IPS-15b (cell line): ENCODE results near the gene TBCD.

ENCODE experiments used
- H3K27me3 ChIP-seq: one replicate; pipeline ENCODE4 v1.6.1; 2013; ENCODE audit warnings: low read length; ENCODE audit not compliant: control insufficient read depth, insufficient read depth
- H3K36me3 ChIP-seq: one replicate; pipeline ENCODE4 v1.6.1; 2013; ENCODE audit warnings: low read length; ENCODE audit not compliant: control insufficient read depth, insufficient read depth
- H3K4me1 ChIP-seq: one replicate; pipeline ENCODE4 v1.6.1; 2013; ENCODE audit warnings: mild to moderate bottlenecking, low read length; ENCODE audit not compliant: control insufficient read depth, insufficient read depth
- H3K4me3 ChIP-seq: one replicate; pipeline ENCODE4 v1.5.1; 2013; ENCODE audit warnings: low read depth, low read length
- H3K9ac ChIP-seq: one replicate; pipeline ENCODE4 v1.6.1; 2013; ENCODE audit warnings: low read depth, mild to moderate bottlenecking, low read length
- H3K9me3 ChIP-seq: one replicate; pipeline ENCODE4 v1.6.1; 2013; ENCODE audit warnings: mild to moderate bottlenecking, low read length; ENCODE audit not compliant: control insufficient read depth, insufficient read depth

Gene TBCD

GRCh38 chr17:82887255-82888164, 135.6 kb downstream of the TBCD start:
- Histone ChIP-seq H3K27me3 (no peaks in the 10 kb centered on the region), H3K4me3 (no peak overlapping the region), H3K9me3 (no peaks in the 10 kb centered on the region), H3K9ac (no peak overlapping the region), H3K4me1 (no peaks in the 10 kb centered on the region), H3K36me3 (peaks cover 28% of the 10 kb centered on the region)

GRCh38 chr17:82888583-82889495, 137.0 kb downstream of the TBCD start:
- no peak overlapping the region for H3K9ac ChIP-seq
- no peaks in the 10 kb centered on the region for H3K9me3 ChIP-seq
- H3K4me3 ChIP-seq, result no peak overlapping the region
- H3K36me3 ChIP-seq, result peaks cover 28% of the 10 kb centered on the region
- no peaks in the 10 kb centered on the region for H3K27me3 ChIP-seq
- no peaks in the 10 kb centered on the region for H3K4me1 ChIP-seq

- no peaks in the 10 kb centered on the region for H3K27me3 ChIP-seq
- H3K36me3 ChIP-seq, result peaks cover 21% of the 10 kb centered on the region
- H3K9ac ChIP-seq, result no peak overlapping the region
- H3K4me3 ChIP-seq, result no peak overlapping the region
- no peaks in the 10 kb centered on the region for H3K4me1 ChIP-seq
- H3K9me3 ChIP-seq, result no peaks in the 10 kb centered on the region
These were observed 137.9 kb downstream of the TBCD start for GRCh38 chr17:82889496-82890338.

- Histone ChIP-seq H3K27me3 (no peaks in the 10 kb centered on the region), H3K36me3 (peaks cover 24% of the 10 kb centered on the region), H3K9me3 (no peaks in the 10 kb centered on the region), H3K4me1 (no peaks in the 10 kb centered on the region), H3K4me3 (no peak overlapping the region), H3K9ac (no peak overlapping the region)
These were observed 138.5 kb downstream of the TBCD start for GRCh38 chr17:82890339-82890730.

- Histone ChIP-seq H3K27me3 (no peaks in the 10 kb centered on the region), H3K9me3 (no peaks in the 10 kb centered on the region), H3K36me3 (peaks cover 29% of the 10 kb centered on the region), H3K4me3 (no peak overlapping the region), H3K9ac (no peak overlapping the region), H3K4me1 (no peaks in the 10 kb centered on the region)
These were observed 139.2 kb downstream of the TBCD start for GRCh38 chr17:82890926-82891678.

- Histone ChIP-seq H3K4me3 (no peak overlapping the region), H3K9ac (no peak overlapping the region), H3K27me3 (no peaks in the 10 kb centered on the region), H3K4me1 (no peaks in the 10 kb centered on the region), H3K36me3 (peaks cover 28% of the 10 kb centered on the region), H3K9me3 (no peaks in the 10 kb centered on the region)
These were observed 140.0 kb downstream of the TBCD start for GRCh38 chr17:82891911-82892310.

- H3K9ac ChIP-seq, result no peak overlapping the region
- H3K4me1 ChIP-seq, result no peaks in the 10 kb centered on the region
- H3K36me3 ChIP-seq, result peaks cover 27% of the 10 kb centered on the region
- H3K27me3 ChIP-seq, result no peaks in the 10 kb centered on the region
- no peak overlapping the region for H3K4me3 ChIP-seq
- H3K9me3 ChIP-seq, result no peaks in the 10 kb centered on the region
These were observed 141.2 kb downstream of the TBCD start for GRCh38 chr17:82892899-82893565.

- Histone ChIP-seq H3K27me3 (no peaks in the 10 kb centered on the region), H3K9me3 (no peaks in the 10 kb centered on the region), H3K9ac (no peak overlapping the region), H3K4me3 (no peak overlapping the region), H3K36me3 (peaks cover 27% of the 10 kb centered on the region), H3K4me1 (no peaks in the 10 kb centered on the region)
These were observed 141.9 kb downstream of the TBCD start for GRCh38 chr17:82893779-82894178.

- Histone ChIP-seq H3K4me1 (no peaks in the 10 kb centered on the region), H3K27me3 (no peaks in the 10 kb centered on the region), H3K9ac (no peak overlapping the region), H3K9me3 (no peaks in the 10 kb centered on the region), H3K4me3 (no peak overlapping the region), H3K36me3 (peaks cover 28% of the 10 kb centered on the region)
These were observed 142.5 kb downstream of the TBCD start for GRCh38 chr17:82894389-82894788.

GRCh38 chr17:82895087-82895486, 143.2 kb downstream of the TBCD start:
- H3K36me3 ChIP-seq, result peaks cover 24% of the 10 kb centered on the region
- H3K4me1 ChIP-seq, result no peaks in the 10 kb centered on the region
- H3K27me3 ChIP-seq, result no peaks in the 10 kb centered on the region
- H3K9ac ChIP-seq, result no peak overlapping the region
- H3K4me3 ChIP-seq, result no peak overlapping the region
- no peaks in the 10 kb centered on the region for H3K9me3 ChIP-seq
